ENCODE results near the gene C5orf58. TPM values are rescaled to one million over a fixed set of nuclear protein-coding genes. Genes with fewer than 3 reads are reported as not detected.

The C5orf58 gene
- total and polyA plus RNA-seq, 9 donors: 0.36 TPM; not detected in 8

DNA sequence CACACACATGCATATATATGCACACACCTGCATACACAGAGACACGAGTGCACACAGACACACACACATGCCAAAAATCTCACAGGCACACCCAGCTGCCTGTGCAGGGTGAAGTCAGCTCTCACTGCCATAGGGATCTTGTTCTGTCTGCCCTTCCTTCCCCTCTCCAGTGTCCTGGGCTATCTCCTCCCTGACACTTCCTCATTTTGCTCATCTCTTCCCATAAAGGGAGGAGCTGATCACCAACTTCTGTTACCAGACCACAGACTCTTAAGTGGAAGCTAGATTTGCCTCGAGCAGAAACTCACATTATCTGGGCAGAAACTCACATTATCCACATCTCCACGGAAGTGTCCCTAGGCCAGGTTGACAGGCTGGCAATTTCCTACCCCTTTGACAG, 36.1 kb downstream of the C5orf58 start:
- 9 to 51% (median 17%) methylated on average over 3 of the region's 3 CpGs for WGBS, 3 donors
- TF ChIP-seq, protein P1, sequence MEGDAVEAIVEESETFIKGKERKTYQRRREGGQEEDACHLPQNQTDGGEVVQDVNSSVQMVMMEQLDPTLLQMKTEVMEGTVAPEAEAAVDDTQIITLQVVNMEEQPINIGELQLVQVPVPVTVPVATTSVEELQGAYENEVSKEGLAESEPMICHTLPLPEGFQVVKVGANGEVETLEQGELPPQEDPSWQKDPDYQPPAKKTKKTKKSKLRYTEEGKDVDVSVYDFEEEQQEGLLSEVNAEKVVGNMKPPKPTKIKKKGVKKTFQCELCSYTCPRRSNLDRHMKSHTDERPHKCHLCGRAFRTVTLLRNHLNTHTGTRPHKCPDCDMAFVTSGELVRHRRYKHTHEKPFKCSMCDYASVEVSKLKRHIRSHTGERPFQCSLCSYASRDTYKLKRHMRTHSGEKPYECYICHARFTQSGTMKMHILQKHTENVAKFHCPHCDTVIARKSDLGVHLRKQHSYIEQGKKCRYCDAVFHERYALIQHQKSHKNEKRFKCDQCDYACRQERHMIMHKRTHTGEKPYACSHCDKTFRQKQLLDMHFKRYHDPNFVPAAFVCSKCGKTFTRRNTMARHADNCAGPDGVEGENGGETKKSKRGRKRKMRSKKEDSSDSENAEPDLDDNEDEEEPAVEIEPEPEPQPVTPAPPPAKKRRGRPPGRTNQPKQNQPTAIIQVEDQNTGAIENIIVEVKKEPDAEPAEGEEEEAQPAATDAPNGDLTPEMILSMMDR (IDR thresholded peaks at IDR 0.05): no peak
- TF ChIP-seq POLR2A (IDR thresholded peaks at IDR 0.05) (no peak), EP300 (IDR thresholded peaks at IDR 0.05) (no peak)
- no peak for DNase-seq
- Histone ChIP-seq H3K4me1 (ENCODE audit: insufficient read depth) (peaks cover 13% of the 10 kb centered on the region), H3K9me3 (no peaks in the 10 kb centered on the region), H3K36me3 (no peaks in the 10 kb centered on the region), H3K27ac (no peak overlapping the region), H3K4me3 (no peak overlapping the region), H3K27me3 (no peaks in the 10 kb centered on the region)
- intact Hi-C loops (cut with DNase I): loop anchor here in 3 of 4 donors (5.0 kb wide), 4 partner anchors 38 to 153 kb away; no protein-coding TSS in a partner anchor

DNA sequence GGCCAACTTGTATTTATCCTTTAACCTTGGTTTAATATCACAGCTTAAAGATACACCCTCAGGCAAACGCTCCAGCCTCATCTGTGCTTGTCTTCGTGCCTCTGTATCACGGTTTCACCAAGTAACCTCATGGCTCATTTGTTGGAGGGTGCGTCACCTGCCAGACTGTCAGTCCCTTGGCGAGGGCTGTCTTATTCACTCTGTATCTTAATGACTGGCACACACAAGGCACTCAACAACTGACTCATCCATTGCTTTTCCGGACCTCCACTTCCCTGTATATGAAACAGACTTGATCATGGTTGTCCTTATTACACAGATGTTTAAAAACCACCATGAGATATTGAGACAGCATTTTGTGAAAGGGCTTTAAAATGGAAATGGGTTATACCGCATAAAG, 36.8 kb downstream of the C5orf58 start:
- no peak overlapping the region for H3K27ac ChIP-seq
- intact Hi-C loops (cut with DNase I): loop anchor here in 3 of 4 donors (5.0 kb wide), 4 partner anchors 38 to 153 kb away; no protein-coding TSS in a partner anchor
- WGBS, 3 donors: 92 to 99% (median 94%) methylated on average over 7 of the region's 7 CpGs

DNA sequence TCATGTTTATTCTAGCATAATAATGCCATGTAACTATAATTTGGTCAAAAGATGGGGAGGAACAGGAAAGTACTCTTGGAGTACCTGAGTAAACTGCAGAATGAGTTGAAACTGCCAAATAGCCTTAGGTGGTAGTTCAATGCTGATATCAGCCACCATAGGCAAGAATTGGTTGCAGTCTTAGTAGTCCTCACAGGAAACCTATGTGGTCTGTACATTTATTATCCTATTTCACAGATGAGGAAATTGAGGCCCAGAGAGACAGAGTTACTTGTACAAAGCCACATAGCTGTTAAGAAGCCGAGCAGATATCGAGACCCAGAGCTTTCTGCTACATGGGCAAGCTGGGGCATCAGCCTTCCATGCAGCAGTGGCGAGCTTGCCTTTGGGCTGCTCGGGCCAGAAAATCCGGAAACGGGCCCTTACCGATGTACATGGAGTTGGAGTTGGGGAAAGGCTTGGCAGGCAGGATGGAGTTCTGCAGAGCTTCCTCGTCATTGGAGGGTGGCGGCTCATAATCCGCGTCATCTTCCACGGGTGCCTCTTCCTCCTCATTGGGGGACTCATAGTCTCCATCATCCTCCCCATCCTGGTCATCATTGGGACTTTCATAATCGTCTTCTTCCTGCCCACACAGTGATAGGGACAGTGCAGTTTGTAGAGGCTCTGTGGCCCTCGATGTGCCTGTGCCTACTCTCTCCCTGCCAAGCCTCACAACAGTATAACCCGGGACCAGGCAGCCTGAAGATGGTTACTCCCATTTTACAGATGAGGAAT, 37.7 kb downstream of the C5orf58 start:
- Histone ChIP-seq H3K4me1 (ENCODE audit: insufficient read depth) (peaks cover 13% of the 10 kb centered on the region), H3K4me3 (no peak overlapping the region), H3K9me3 (no peaks in the 10 kb centered on the region), H3K27ac (no peak overlapping the region), H3K27me3 (no peaks in the 10 kb centered on the region), H3K36me3 (no peaks in the 10 kb centered on the region)
- no peak for DNase-seq
- no peak for TF ChIP-seq EP300 (IDR thresholded peaks at IDR 0.05)
- intact Hi-C loops (cut with DNase I): no loop called here
- WGBS, 3 donors: 87 to 92% (median 88%) methylated on average over 15 of the region's 15 CpGs

More for the DNA sequence above, 36.8 kb downstream of the C5orf58 start:
- TF ChIP-seq EP300 (IDR thresholded peaks at IDR 0.05) (no peak), POLR2A (IDR thresholded peaks at IDR 0.05) (no peak)
- TF ChIP-seq, protein P1 (IDR thresholded peaks at IDR 0.05): no peak
- Histone ChIP-seq H3K36me3 (no peaks in the 10 kb centered on the region), H3K27me3 (no peaks in the 10 kb centered on the region), H3K9me3 (no peaks in the 10 kb centered on the region), H3K4me1 (ENCODE audit: insufficient read depth) (peaks cover 13% of the 10 kb centered on the region), H3K4me3 (no peak overlapping the region)
- DNase-seq: no peak

DNA sequence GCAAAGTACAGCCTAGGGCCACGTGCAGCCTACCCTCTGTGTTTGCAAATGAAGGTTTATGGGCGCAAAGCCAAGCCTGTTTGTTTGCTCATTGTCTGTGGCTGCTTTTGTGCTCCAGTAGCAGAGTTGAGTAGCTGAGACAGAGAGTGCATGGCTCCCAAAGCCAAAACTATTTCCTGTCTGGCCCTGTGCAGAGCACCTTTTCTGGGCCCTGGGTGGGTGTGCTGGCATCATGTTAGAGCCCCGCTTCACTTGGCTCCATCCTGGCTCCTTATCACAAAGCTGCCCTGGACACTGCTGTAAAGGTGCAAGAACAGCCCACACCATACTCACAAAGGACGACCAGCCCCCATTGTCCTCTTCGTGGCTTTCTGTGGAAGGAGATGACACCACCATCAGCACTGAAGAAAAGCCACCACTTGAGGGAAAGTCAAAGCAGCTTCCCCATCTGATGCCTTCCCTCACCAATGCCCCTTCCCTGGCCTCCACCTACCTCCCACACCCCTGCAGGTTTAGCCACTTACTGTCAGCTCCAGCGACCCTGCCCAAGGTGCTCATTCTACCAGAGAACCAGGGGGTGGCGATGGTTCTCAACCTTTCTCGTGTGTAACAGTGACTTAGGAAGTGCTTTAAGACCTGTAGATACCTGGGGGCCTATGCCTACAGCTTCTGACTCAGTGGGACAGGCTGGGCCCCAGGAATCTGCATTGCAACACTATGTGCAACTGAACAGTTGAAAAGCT, 41.4 kb downstream of the C5orf58 start:
- Histone ChIP-seq H3K4me1 (ENCODE audit: insufficient read depth) (peaks cover 4% of the 10 kb centered on the region), H3K36me3 (no peaks in the 10 kb centered on the region), H3K4me3 (no peak overlapping the region), H3K9me3 (no peaks in the 10 kb centered on the region), H3K27me3 (no peaks in the 10 kb centered on the region), H3K27ac (no peak overlapping the region)
- no peak for DNase-seq
- TF ChIP-seq POLR2A (IDR thresholded peaks at IDR 0.05) (no peak), EP300 (IDR thresholded peaks at IDR 0.05) (no peak)
- TF ChIP-seq, protein P1 (IDR thresholded peaks at IDR 0.05): no peak
- 78 to 85% (median 83%) methylated on average over 8 of the region's 8 CpGs for WGBS, 3 donors
- intact Hi-C loops (cut with DNase I): no loop called here
